Body of pancreas (tissue), 4 donors: ENCODE results near the gene KANK3.
"Not testable (repeated sequence)": the region's sequence is repeated elsewhere in the genome, so short reads cannot be mapped to it uniquely, and the experiment has no call there.

Source experiments
- POLR2A ChIP-seq, 3 donors: fragments of 450-650 bp; IDR thresholded peaks; one replicate each; pipeline ENCODE4 v1.6.1; 2016; ENCODE audit warnings: antibody characterized with exemption in 3 of 3, mild to moderate bottlenecking in 2 of 3
- TF ChIP-seq, protein P1 (sequence below), 7 experiments: fragments of 450-650 bp in 4 of 7; fragments of 200-600 bp in 3 of 7; sonication (generic) in 3 of 7; IDR thresholded peaks; one replicate each; pipeline ENCODE4 v1.5.1; 2016 to 2019; ENCODE audit warnings: antibody characterized with exemption in 7 of 7

GRCh38 chr19:8384569-8384968, 41.5 kb upstream of the KANK3 start:
- TF ChIP-seq, protein P1, sequence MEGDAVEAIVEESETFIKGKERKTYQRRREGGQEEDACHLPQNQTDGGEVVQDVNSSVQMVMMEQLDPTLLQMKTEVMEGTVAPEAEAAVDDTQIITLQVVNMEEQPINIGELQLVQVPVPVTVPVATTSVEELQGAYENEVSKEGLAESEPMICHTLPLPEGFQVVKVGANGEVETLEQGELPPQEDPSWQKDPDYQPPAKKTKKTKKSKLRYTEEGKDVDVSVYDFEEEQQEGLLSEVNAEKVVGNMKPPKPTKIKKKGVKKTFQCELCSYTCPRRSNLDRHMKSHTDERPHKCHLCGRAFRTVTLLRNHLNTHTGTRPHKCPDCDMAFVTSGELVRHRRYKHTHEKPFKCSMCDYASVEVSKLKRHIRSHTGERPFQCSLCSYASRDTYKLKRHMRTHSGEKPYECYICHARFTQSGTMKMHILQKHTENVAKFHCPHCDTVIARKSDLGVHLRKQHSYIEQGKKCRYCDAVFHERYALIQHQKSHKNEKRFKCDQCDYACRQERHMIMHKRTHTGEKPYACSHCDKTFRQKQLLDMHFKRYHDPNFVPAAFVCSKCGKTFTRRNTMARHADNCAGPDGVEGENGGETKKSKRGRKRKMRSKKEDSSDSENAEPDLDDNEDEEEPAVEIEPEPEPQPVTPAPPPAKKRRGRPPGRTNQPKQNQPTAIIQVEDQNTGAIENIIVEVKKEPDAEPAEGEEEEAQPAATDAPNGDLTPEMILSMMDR (IDR thresholded peaks at IDR 0.05), result not testable (repeated sequence)
- TF ChIP-seq POLR2A (IDR thresholded peaks at IDR 0.05), result not testable (repeated sequence)
